RKO (cell line): Measurements from ENCODE around the gene CENPQ.

Source experiments
- DNase-seq: peaks from one replicate; pipeline ENCODE4 v3.0.0-alpha.2; 2016; ENCODE audit warnings: low spot score

Gene CENPQ

DNA sequence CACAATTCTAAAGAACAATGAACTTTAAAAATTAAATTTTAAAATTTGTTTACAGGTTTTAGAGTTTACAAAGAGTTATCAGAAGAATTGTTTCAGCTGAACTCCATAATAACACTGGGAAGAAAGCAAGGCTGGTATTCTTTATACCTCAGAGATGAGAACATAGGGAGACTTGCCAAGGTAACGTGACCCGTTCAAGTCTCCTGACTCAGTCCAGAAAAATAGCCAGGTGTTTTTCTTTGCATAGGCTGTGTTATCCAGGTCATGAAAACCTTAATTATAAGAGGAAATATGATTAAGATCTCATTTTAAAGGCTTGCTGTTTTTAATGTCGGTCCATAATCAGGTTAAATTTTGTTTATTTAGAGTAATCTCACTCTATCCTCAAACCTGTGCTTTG lies 78.8 kb downstream of the CENPQ start:
- no peak for DNase-seq
